TTC549 (cell line): ENCODE measurements around the gene KIF3A.
"Not testable (repeated sequence)": the region's sequence is repeated elsewhere in the genome, so short reads cannot be mapped to it uniquely, and the experiment has no call there.

Source experiments
- FAIRE-seq: peaks from 2 replicates; lab custom pipeline; 2012; peaks lifted over from hg19 to GRCh38; lab: Jason Lieb, UNC

Gene KIF3A

GRCh38 chr5:132718544-132719312 is 18.6 kb downstream of the KIF3A start:
- FAIRE-seq, result no peak

GRCh38 chr5:132714456-132715307 is 22.7 kb downstream of the KIF3A start:
- FAIRE-seq, result peak; percentile 81

- no peak for FAIRE-seq
Measured at GRCh38 chr5:132708645-132709044, 28.7 kb downstream of the KIF3A start.

DNA sequence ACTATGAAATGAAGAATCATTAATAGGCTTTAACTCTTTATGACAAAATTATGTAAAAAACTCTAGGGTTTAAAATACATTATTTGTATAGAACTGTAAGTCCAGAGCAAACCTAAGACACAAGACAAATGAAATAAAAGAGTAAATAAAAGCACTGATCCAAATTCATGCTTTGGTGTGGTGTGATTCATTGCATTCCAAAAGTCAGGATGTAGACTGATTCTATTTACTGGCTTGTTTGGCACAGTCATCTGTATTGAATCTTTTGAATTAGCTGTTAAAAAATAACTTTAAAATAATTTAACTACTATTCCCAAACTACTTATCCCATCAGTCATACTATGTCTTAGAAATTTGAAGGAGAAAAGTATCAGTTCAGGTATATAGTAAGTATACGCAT is 32.5 kb downstream of the KIF3A start:
- no peak for FAIRE-seq

GRCh38 chr5:132695956-132696355 is 41.4 kb downstream of the KIF3A start:
- no peak for FAIRE-seq

DNA sequence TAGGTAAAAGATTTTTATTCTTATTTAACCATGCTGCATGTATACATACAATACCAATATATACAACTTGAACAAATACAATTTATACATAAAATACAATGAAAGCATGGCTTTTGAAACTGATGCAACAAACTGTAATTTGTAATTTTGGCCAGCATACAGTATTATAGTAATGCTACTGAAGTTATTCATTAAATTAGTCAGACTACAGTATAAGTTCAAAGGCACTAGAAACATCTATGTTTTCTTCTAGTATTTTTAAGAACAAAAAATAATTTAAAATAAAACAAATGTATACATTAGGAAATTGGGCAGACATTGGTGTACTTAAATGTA is 44.7 kb downstream of the KIF3A start:
- no peak for FAIRE-seq

DNA sequence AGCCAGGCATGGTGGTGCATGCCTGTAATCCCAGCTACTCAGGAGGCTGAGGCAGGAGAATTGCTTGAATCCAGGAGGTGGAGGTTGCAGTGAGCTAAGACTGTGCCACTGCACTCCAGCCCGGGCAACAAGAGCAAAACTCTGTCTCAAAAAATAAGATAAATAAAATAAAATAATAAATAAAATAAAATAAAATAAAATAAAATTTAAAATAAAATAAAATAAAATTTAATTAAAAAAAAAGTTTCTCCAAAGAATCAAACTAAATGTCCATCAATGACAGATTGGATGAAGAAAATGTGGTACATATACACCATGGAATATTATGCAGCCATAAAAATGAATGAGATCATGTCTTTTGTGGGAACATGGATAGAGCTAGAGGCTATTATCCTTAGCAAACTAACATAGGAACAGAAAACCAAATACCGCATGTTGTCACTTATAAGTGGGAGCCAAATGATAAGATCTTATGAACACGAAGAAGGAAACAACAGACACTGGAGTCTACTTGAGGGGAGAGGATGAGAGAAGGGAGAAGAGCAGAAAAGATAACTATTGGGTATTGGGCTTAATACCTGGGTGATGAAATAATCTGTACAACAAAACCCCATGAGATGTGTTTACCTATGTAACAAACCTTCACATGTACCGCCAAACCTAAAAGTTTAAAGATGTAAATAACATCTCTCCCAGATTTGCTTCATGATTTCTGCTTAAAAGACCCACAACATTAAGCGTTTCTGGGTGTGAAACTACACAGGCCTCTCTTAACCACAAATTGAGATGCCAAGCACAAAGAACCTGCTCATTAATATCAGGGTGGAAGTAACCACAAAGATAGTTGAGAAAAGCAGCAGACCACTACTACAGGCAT is 45.4 kb downstream of the KIF3A start:
- not testable (repeated sequence) for FAIRE-seq

DNA sequence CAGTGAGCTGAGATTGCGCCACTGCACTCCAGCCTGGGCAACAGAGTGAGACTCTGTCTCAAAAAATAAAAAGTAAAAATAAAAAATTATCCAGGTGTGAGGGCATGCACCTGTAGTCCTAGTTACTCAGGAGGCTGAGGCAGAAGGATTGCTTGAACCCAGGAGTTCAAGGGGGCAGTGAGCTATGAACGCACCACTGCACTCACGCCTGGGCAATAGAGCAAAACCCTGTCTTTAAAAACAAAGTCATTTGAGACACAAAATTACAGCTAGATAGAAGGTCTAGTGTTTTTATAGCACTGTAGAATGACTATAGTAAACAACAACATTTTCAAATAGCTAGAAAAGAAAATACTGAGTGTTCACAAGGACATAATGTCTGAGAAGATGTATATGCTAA is 47.2 kb downstream of the KIF3A start:
- FAIRE-seq, result no peak

GRCh38 chr5:132689513-132689912 is 47.8 kb downstream of the KIF3A start:
- FAIRE-seq, result no peak

GRCh38 chr5:132688536-132689339 is 48.6 kb downstream of the KIF3A start:
- FAIRE-seq, result no peak

GRCh38 chr5:132687995-132688394 is 49.4 kb downstream of the KIF3A start:
- FAIRE-seq, result no peak

DNA sequence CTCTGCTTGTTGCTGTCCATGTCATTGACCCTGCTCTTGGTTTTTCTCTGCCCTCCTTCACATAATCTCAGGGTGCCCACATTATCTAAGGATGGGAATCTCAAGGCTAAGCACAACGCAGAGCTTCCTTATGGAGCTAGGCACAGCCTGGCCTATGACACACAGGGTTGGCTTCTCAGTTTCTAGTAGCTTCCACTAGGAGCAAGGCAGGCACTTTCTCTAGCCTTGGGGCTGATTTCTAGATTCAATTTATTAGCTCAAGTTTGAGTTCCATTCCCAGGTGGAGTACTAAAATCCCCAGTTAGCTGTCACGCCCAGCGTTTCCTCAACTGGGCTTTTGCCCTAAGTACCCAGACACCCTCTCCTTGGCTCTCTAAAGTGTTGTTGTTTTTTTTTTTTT is 51.2 kb downstream of the KIF3A start:
- FAIRE-seq, result no peak

DNA sequence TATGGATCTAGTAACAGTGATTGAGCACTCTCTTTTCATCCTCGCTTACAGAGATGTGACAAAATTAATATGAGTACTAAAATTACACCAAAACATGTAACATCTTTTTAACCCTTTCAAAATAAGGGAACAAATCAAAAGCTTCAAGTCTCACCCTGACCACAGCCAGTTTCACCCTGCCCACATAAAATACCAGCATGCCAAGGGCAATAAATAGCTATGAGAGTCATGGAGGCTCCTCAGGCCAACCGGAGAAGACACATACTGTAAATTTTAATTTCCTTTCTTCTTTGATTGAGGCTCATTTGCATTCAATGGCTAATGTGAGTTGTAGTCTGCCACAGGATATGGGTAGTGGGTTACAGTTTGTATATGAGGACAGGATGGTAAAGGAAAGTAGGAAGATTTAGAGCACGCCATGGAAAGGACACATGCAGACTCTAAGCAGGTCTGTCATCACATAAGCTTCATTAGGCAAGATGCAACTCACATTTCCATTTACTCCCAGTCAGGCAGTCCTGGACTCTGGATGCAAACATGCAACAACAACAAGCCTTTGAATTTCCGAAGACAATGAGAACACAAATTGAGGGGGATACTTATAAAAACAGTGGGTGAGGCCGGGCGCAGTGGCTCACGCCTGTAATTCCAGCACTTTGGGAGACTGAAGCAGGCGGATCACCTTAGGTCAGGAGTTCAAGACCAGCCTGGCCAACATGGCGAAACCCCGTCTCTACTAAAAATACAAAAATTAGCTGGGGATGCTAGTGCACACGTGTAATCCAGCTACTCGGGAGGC is 52.2 kb downstream of the KIF3A start:
- FAIRE-seq, result no peak

GRCh38 chr5:132684491-132684890 is 52.9 kb downstream of the KIF3A start:
- FAIRE-seq, result no peak

DNA sequence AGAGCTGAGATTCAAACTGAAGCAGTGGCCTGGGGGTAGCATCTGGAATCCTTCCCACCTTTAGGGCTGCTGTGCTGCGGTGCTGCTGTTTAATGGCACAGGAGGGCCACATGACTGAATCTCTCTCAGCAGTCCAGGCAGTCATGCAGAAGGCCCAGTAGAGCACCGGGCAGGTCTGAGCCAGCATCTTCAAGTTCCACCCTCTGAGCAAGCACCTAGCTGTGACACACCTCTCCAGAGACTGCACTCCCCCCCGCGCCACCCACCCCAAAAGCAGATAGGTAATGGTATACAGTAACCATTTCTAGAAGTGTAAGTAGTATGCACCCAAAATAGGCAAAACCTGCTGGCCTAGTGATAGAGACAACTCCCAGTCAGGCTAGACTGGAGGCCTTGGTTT is 55.4 kb downstream of the KIF3A start:
- no peak for FAIRE-seq

- no peak for FAIRE-seq
Measured at GRCh38 chr5:132681476-132681831, 55.9 kb downstream of the KIF3A start.

DNA sequence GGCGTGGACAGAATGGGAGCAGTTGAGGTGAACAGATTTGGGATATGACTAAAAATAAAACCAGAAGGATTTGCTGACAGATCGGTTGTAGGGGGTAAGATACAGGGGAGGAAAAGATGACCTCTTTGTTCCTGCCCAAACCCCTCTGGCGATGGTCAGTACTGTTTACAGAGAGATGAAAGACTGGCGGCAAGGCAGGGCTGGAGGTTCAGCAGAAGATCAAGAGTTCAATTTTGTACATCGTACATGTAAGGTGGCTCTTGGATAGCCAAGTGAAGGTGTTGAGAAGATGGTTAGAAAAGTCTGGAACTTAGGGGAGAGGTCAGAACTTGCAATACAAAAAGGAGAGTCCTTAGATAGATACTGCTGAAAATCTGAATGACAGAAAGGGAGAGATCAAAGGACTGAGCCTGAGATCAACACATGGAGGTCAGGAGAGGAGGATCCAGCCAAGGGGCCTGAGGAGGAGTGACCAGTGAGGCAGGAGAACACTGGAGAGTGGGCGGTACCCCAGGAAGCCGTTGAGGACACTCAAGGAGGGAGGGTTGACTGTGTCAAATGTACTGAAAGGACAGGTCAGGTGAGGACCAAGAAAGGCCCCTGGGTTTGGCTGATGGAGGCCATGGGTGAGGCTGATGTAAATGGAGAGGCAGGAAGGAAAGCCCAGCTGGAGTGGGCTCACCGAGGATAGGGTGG is 56.4 kb downstream of the KIF3A start:
- no peak for FAIRE-seq

DNA sequence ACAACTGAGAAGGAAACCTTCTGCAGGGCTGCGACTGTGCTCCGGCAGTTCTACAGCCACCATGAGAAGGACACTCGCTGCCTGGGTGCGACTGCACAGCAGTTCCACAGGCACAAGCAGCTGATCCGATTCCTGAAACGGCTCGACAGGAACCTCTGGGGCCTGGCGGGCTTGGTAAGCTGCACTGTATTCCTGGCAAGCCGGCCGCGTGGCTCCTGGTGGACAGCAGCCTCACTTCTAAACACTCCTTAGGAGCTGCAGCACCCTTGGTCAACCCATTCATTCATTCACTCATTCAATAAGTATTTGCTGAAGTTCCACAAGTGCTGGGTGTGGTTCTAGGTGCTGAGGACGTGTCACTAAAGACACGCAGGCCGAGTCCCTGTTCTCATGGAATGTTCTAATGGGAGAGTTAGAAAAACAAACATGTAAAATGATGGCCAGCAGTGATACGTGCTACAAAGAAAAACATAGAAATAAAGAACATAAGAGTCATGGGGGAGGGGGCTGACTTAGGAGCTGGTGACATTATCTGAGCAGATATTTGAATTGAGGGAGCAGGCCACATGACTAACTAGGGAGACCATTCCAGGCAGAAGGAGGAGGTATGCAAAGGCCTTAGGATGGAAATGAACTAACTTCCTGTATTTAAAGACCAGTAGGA is 57.5 kb downstream of the KIF3A start:
- no peak for FAIRE-seq

DNA sequence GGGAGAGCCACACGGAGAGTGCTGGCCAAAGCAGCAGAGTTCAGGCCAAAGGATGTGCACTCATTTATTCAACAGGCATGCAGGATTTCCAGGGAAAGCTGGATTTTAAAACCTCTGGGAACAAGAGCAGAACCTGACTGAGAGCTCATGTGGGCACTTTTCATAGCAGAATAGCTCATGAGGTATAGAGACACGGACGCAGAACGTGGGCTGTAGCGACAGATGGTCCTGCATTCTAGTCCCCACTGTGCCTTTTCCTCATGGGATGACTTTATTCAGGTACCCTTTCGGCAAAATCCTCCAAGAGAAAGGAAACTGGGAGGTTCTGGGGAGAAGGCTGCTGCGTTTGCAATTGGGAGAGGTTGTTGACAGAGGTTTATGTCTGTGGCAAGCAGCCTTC is 58.2 kb downstream of the KIF3A start:
- FAIRE-seq, result no peak

GRCh38 chr5:132678735-132679134 is 58.6 kb downstream of the KIF3A start:
- no peak for FAIRE-seq
